CD14-positive monocyte (primary cell): ENCODE data around the gene RECQL5. TPM values are rescaled to one million over a fixed set of nuclear protein-coding genes. Genes with fewer than 3 reads are reported as not detected.

Source experiments
- DNase-seq, 3 donors: peaks; one replicate each; pipeline ENCODE4 v3.0.0-alpha.2; 2011 to 2022
- H2AFZ ChIP-seq: 2 replicates; pipeline ENCODE4 v1.6.0; 2012; ENCODE audit warnings: mild to moderate bottlenecking, low read depth, low read length, inconsistent platforms; ENCODE audit not compliant: insufficient read depth, poor library complexity, severe bottlenecking
- H3K27ac ChIP-seq, 2 donors: 1 replicate in 1 of 2; 2 replicates in 1 of 2; pipeline ENCODE4 v1.5.1; 2012 to 2013; ENCODE audit warnings: low read length in 2 of 2, control low read depth in 1 of 2, inconsistent platforms in 1 of 2, low read depth in 1 of 2, mild to moderate bottlenecking in 1 of 2
- H3K27me3 ChIP-seq, 2 donors: one replicate each; pipeline versions ENCODE4 v1.6.0 to v1.6.1; 2011 to 2013; ENCODE audit warnings: low read length in 2 of 2; ENCODE audit not compliant: control insufficient read depth in 2 of 2, insufficient read depth in 2 of 2
- H3K36me3 ChIP-seq, 2 donors: replicated peaks in 1 of 2; 1 replicate in 1 of 2; 2 replicates in 1 of 2; pipeline versions ENCODE4 v1.5.1 to v1.6.1; 2012 to 2013; ENCODE audit warnings: low read length in 2 of 2, control low read depth in 1 of 2, inconsistent platforms in 1 of 2, mild to moderate bottlenecking in 1 of 2; ENCODE audit not compliant: insufficient read depth in 2 of 2, control insufficient read depth in 1 of 2
- H3K4me1 ChIP-seq, 2 donors: 1 replicate in 1 of 2; 2 replicates in 1 of 2; pipeline versions ENCODE4 v1.5.1 to v1.6.1; 2012 to 2013; ENCODE audit warnings: low read length in 2 of 2, control low read depth in 1 of 2, inconsistent platforms in 1 of 2, mild to moderate bottlenecking in 1 of 2, moderate library complexity in 1 of 2; ENCODE audit not compliant: insufficient read depth in 2 of 2, control insufficient read depth in 1 of 2
- H3K4me2 ChIP-seq: replicated peaks from 2 replicates; pipeline ENCODE3; 2012; ENCODE audit warnings: low read length, moderate library complexity, mild to moderate bottlenecking; ENCODE audit not compliant: poor library complexity, severe bottlenecking; ENCODE audit errors: extremely low read depth
- H3K4me3 ChIP-seq, 3 experiments: fragments of 200-600 bp in 1 of 3; sonication (generic) in 1 of 3; replicated peaks in 1 of 3; 1 replicate in 2 of 3; 2 replicates in 1 of 3; pipeline ENCODE4 v1.5.1; 2011 to 2013; ENCODE audit warnings: low read length in 3 of 3, mild to moderate bottlenecking in 3 of 3, control low read depth in 2 of 3, low read depth in 2 of 3, inconsistent platforms in 1 of 3, moderate library complexity in 1 of 3
- H3K79me2 ChIP-seq: 2 replicates; pipeline ENCODE4 v1.6.0; 2012; ENCODE audit warnings: mild to moderate bottlenecking, control low read depth, inconsistent platforms, low read length, moderate library complexity; ENCODE audit not compliant: insufficient read depth
- H3K9ac ChIP-seq: 2 replicates; pipeline ENCODE4 v1.6.0; 2017; ENCODE audit warnings: low read length, mild to moderate bottlenecking; ENCODE audit not compliant: insufficient read depth, poor library complexity, severe bottlenecking
- H3K9me3 ChIP-seq, 2 donors: replicated peaks in 1 of 2; 1 replicate in 1 of 2; 2 replicates in 1 of 2; pipeline versions ENCODE4 v1.5.1 to v1.6.1; 2012 to 2013; ENCODE audit warnings: low read length in 2 of 2, control low read depth in 1 of 2; ENCODE audit not compliant: control insufficient read depth in 1 of 2, insufficient read depth in 1 of 2
- H4K20me1 ChIP-seq: 2 replicates; pipeline ENCODE4 v1.6.0; 2012; ENCODE audit warnings: mild to moderate bottlenecking, low read length, control low read depth, moderate library complexity; ENCODE audit not compliant: insufficient read depth
- H3K27ac Mint-ChIP-seq, 7 donors: one replicate each; pipeline ENCODE4 v1.8.0; 2020; ENCODE audit warnings: mild to moderate bottlenecking in 7 of 7, mixed read lengths in 7 of 7, moderate library complexity in 6 of 7, inconsistent platforms in 2 of 7
- H3K27me3 Mint-ChIP-seq, 3 donors: one replicate each; pipeline ENCODE4 v1.8.0; 2021 to 2022; ENCODE audit warnings: low read depth in 3 of 3, mild to moderate bottlenecking in 3 of 3, mixed read lengths in 3 of 3, moderate library complexity in 3 of 3, inconsistent platforms in 1 of 3
- H3K36me3 Mint-ChIP-seq, 2 donors: one replicate each; pipeline ENCODE4 v1.8.0; 2020; ENCODE audit warnings: mixed read lengths in 2 of 2, inconsistent platforms in 1 of 2, mild to moderate bottlenecking in 1 of 2
- H3K4me1 Mint-ChIP-seq: one replicate; pipeline ENCODE4 v1.8.0; 2020; ENCODE audit warnings: mild to moderate bottlenecking, mixed read lengths
- H3K4me3 Mint-ChIP-seq, 2 donors: one replicate each; pipeline ENCODE4 v1.8.0; 2020; ENCODE audit warnings: mild to moderate bottlenecking in 2 of 2, mixed read lengths in 2 of 2, moderate library complexity in 1 of 2
- H3K9me3 Mint-ChIP-seq, 7 donors: one replicate each; pipeline ENCODE4 v1.8.0; 2020 to 2022; ENCODE audit warnings: mixed read lengths in 7 of 7, mild to moderate bottlenecking in 6 of 7, moderate library complexity in 6 of 7, inconsistent platforms in 2 of 7
- WGBS: methylation state at CpG from one replicate; pipeline ENCODE4 v1.1.5; 2013; ENCODE audit warnings: missing lambda C conversion rate; ENCODE audit not compliant: insufficient coverage; 5-methylcytosine and 5-hydroxymethylcytosine counted together
- intact Hi-C, 2 donors: fragments of 100-400 bp; cut with micrococcal nuclease; formaldehyde crosslinking; loops; one replicate each; pipeline versions ENCODE4 v1.15.0 to v1.15.1; 2023
- polyA plus RNA-seq, 3 donors: library from polyadenylated mRNA; depleted of rRNA in 1 of 3; unstranded in 2 of 3; stranded (reverse) in 1 of 3; fragments of 300-500 nt in 2 of 3; fragments of >200 nt in 1 of 3; fragmentation: Illumina TruSeq in 2 of 3; gene quantifications; 1 replicate in 2 of 3; 2 replicates in 1 of 3; pipeline ENCODE4 v1.2.3, GENCODE V29; 2012 to 2021
- TF ChIP-seq, protein P1 (sequence below): fragments of 200-600 bp; IDR thresholded peaks from one replicate; pipeline ENCODE4 v1.8.0; 2022; ENCODE audit warnings: antibody characterized with exemption, mild to moderate bottlenecking

Gene RECQL5
- polyA plus RNA-seq, 3 donors = 3.1 to 27.7 (median 4.4) TPM

GRCh38 chr17:75637551-75637950 is 29.4 kb downstream of the RECQL5 start:
- H3K79me2 ChIP-seq = no peaks in the 10 kb centered on the region
- no peak overlapping the region for H2AFZ ChIP-seq
- H3K27ac ChIP-seq = no peak overlapping the region
- peaks cover 5 to 14% of the 10 kb centered on the region in 2 donors for H3K4me1 ChIP-seq
- Mint-ChIP-seq H3K27ac (no peak overlapping the region), H3K27me3 (peaks cover 0 to 8% (median 4%) of the 10 kb centered on the region in 3 donors), H3K36me3 (peaks cover 19 to 24% of the 10 kb centered on the region in 2 donors), H3K4me1 (peaks cover 16% of the 10 kb centered on the region), H3K9me3 (peaks cover 0 to 2% (median 0%) of the 10 kb centered on the region in 7 donors), H3K4me3 (no peak overlapping the region)
- no peaks in the 10 kb centered on the region for H3K27me3 ChIP-seq
- no peak overlapping the region for H3K4me3 ChIP-seq
- peaks cover 12% of the 10 kb centered on the region for H4K20me1 ChIP-seq
- H3K9me3 ChIP-seq = no peaks in the 10 kb centered on the region
- DNase-seq = no peak
- no peak overlapping the region for H3K9ac ChIP-seq
- TF ChIP-seq, protein P1, sequence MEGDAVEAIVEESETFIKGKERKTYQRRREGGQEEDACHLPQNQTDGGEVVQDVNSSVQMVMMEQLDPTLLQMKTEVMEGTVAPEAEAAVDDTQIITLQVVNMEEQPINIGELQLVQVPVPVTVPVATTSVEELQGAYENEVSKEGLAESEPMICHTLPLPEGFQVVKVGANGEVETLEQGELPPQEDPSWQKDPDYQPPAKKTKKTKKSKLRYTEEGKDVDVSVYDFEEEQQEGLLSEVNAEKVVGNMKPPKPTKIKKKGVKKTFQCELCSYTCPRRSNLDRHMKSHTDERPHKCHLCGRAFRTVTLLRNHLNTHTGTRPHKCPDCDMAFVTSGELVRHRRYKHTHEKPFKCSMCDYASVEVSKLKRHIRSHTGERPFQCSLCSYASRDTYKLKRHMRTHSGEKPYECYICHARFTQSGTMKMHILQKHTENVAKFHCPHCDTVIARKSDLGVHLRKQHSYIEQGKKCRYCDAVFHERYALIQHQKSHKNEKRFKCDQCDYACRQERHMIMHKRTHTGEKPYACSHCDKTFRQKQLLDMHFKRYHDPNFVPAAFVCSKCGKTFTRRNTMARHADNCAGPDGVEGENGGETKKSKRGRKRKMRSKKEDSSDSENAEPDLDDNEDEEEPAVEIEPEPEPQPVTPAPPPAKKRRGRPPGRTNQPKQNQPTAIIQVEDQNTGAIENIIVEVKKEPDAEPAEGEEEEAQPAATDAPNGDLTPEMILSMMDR = no peak
- H3K36me3 ChIP-seq = peaks cover 8 to 33% of the 10 kb centered on the region in 2 donors
- intact Hi-C loops = no loop called here
- WGBS = 100% methylated on average over 7 of the region's 7 CpGs
- no peak overlapping the region for H3K4me2 ChIP-seq

GRCh38 chr17:75637143-75637538 is 29.8 kb downstream of the RECQL5 start:
- Histone ChIP-seq H3K27me3 (no peaks in the 10 kb centered on the region), H3K79me2 (no peaks in the 10 kb centered on the region), H3K9me3 (no peaks in the 10 kb centered on the region), H3K4me2 (no peak overlapping the region), H3K4me1 (peaks cover 5 to 13% of the 10 kb centered on the region in 2 donors), H3K27ac (no peak overlapping the region), H3K36me3 (peaks cover 8 to 33% of the 10 kb centered on the region in 2 donors), H3K9ac (no peak overlapping the region), H2AFZ (no peak overlapping the region), H4K20me1 (peaks cover 13% of the 10 kb centered on the region), H3K4me3 (no peak overlapping the region)
- no peak for DNase-seq
- intact Hi-C loops = no loop called here
- Mint-ChIP-seq H3K36me3 (peaks cover 20 to 24% of the 10 kb centered on the region in 2 donors), H3K9me3 (peaks cover 0 to 2% (median 0%) of the 10 kb centered on the region in 7 donors), H3K27me3 (peaks cover 2 to 8% (median 4%) of the 10 kb centered on the region in 3 donors), H3K4me1 (peaks cover 12% of the 10 kb centered on the region), H3K4me3 (no peak overlapping the region), H3K27ac (no peak overlapping the region)
- 88% methylated on average over 11 of the region's 13 CpGs for WGBS
- TF ChIP-seq, protein P1 = no peak
